H1 (cell line): ENCODE results near the gene RELCH.

Experiments used
- BACH1 ChIP-seq: IDR thresholded peaks from 2 replicates; pipeline ENCODE4 v1.6.1; 2012; ENCODE audit warnings: low read length, improper control_type of control experiment
- CHD2 ChIP-seq: IDR thresholded peaks from 2 replicates; pipeline ENCODE4 v1.6.1; 2012; ENCODE audit warnings: low read length, improper control_type of control experiment
- EP300 ChIP-seq, 2 experiments: IDR thresholded peaks; 1 replicate in 1 of 2; 2 replicates in 1 of 2; pipeline ENCODE4 v1.6.1; 2011 to 2012; ENCODE audit warnings: low read depth in 2 of 2, low read length in 2 of 2, mild to moderate bottlenecking in 2 of 2, borderline replicate concordance in 1 of 2, inconsistent platforms in 1 of 2, moderate library complexity in 1 of 2
- EZH2 ChIP-seq: fragments of 200-600 bp; sonication (generic); IDR thresholded peaks from 2 replicates; pipeline ENCODE4 v1.7.1; 2012; ENCODE audit warnings: low read depth, mild to moderate bottlenecking, moderate library complexity, low read length, inconsistent platforms; ENCODE audit not compliant: severe bottlenecking
- POLR2A ChIP-seq, 2 experiments: IDR thresholded peaks; 1 replicate in 1 of 2; 2 replicates in 1 of 2; pipeline ENCODE4 v1.6.1; 2011; ENCODE audit warnings: low read depth in 2 of 2, low read length in 2 of 2, mild to moderate bottlenecking in 2 of 2; ENCODE audit errors: control extremely low read depth in 1 of 2
- POLR2AphosphoS5 ChIP-seq: IDR thresholded peaks from 2 replicates; pipeline ENCODE4 v1.6.1; 2011; ENCODE audit warnings: low read depth, low read length
- RBBP5 ChIP-seq: IDR thresholded peaks from 2 replicates; pipeline ENCODE4 v1.7.1; 2012; ENCODE audit warnings: low read depth, mild to moderate bottlenecking, inconsistent platforms, low read length, moderate library complexity, borderline replicate concordance
- SP2 ChIP-seq: IDR thresholded peaks from 2 replicates; pipeline ENCODE4 v1.6.1; 2012; ENCODE audit warnings: mild to moderate bottlenecking, low read length, inconsistent platforms
- TAF1 ChIP-seq: IDR thresholded peaks from 2 replicates; pipeline ENCODE4 v1.6.1; 2011; ENCODE audit warnings: mild to moderate bottlenecking, low read depth, low read length
- TEAD4 ChIP-seq: IDR thresholded peaks from 2 replicates; pipeline ENCODE4 v1.6.1; 2012; ENCODE audit warnings: low read depth, low read length, inconsistent platforms, mixed read lengths
- TF ChIP-seq, protein P1 (sequence below), 3 experiments: IDR thresholded peaks; 1 replicate in 2 of 3; 2 replicates in 1 of 3; pipeline versions ENCODE4 v1.5.1 to v1.6.1; 2011; ENCODE audit warnings: low read length in 3 of 3, mild to moderate bottlenecking in 3 of 3, inconsistent platforms in 2 of 3, low read depth in 1 of 3, moderate library complexity in 1 of 3; ENCODE audit not compliant: insufficient read depth in 1 of 3; ENCODE audit errors: control extremely low read depth in 1 of 3
- TF ChIP-seq, protein P2 (sequence below): IDR thresholded peaks from 2 replicates; pipeline ENCODE4 v1.6.1; 2012; ENCODE audit warnings: low read length, inconsistent platforms
- TF ChIP-seq, protein P3 (sequence below): IDR thresholded peaks from 2 replicates; pipeline ENCODE4 v1.6.1; 2012; ENCODE audit warnings: inconsistent platforms
- TF ChIP-seq, protein P4 (sequence below): IDR thresholded peaks from 2 replicates; pipeline ENCODE4 v1.6.1; 2011; ENCODE audit warnings: low read length, improper control_type of control experiment

DNA sequence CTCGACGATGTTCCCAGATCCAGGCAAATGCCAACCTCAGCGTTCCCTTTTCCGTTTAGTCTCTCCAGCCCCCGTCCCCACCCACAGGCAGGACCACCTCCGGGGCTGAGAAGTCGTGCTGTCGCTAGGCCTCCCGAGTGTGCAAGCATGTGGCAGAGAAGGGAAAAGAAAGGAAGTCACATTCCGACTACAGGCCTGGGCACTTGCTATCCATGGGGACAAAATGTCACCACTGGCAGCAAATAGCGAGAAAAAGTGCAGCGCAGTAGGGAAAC, 619 bp upstream of the RELCH start:
- TF ChIP-seq, protein P1, sequence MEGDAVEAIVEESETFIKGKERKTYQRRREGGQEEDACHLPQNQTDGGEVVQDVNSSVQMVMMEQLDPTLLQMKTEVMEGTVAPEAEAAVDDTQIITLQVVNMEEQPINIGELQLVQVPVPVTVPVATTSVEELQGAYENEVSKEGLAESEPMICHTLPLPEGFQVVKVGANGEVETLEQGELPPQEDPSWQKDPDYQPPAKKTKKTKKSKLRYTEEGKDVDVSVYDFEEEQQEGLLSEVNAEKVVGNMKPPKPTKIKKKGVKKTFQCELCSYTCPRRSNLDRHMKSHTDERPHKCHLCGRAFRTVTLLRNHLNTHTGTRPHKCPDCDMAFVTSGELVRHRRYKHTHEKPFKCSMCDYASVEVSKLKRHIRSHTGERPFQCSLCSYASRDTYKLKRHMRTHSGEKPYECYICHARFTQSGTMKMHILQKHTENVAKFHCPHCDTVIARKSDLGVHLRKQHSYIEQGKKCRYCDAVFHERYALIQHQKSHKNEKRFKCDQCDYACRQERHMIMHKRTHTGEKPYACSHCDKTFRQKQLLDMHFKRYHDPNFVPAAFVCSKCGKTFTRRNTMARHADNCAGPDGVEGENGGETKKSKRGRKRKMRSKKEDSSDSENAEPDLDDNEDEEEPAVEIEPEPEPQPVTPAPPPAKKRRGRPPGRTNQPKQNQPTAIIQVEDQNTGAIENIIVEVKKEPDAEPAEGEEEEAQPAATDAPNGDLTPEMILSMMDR (IDR thresholded peaks at IDR 0.05; ENCODE audit: control extremely low read depth in 1 of 3, insufficient read depth in 1 of 3, low read depth in 1 of 3, low read length in 3 of 3), result no peak
- TF ChIP-seq BACH1 (no peak; the same call in 1 of the 2 replicates), POLR2AphosphoS5 (no peak), CHD2 (no peak), POLR2A (IDR thresholded peaks at IDR 0.05; ENCODE audit: control extremely low read depth in 1 of 2, low read depth in 2 of 2, low read length in 2 of 2) (no peak), RBBP5 (no peak), SP2 (no peak), EP300 (IDR thresholded peaks at IDR 0.05; ENCODE audit: borderline replicate concordance in 1 of 2, low read depth in 2 of 2, low read length in 2 of 2) (no peak), TAF1 (no peak), TEAD4 (no peak), EZH2 (no peak)
- TF ChIP-seq, protein P2, sequence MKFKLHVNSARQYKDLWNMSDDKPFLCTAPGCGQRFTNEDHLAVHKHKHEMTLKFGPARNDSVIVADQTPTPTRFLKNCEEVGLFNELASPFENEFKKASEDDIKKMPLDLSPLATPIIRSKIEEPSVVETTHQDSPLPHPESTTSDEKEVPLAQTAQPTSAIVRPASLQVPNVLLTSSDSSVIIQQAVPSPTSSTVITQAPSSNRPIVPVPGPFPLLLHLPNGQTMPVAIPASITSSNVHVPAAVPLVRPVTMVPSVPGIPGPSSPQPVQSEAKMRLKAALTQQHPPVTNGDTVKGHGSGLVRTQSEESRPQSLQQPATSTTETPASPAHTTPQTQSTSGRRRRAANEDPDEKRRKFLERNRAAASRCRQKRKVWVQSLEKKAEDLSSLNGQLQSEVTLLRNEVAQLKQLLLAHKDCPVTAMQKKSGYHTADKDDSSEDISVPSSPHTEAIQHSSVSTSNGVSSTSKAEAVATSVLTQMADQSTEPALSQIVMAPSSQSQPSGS, result no peak; the same call in 1 of the 2 replicates
- TF ChIP-seq, protein P3, sequence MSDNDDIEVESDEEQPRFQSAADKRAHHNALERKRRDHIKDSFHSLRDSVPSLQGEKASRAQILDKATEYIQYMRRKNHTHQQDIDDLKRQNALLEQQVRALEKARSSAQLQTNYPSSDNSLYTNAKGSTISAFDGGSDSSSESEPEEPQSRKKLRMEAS, result peak; percentile 45; the same call in 1 of the 2 replicates
- TF ChIP-seq, protein P4, sequence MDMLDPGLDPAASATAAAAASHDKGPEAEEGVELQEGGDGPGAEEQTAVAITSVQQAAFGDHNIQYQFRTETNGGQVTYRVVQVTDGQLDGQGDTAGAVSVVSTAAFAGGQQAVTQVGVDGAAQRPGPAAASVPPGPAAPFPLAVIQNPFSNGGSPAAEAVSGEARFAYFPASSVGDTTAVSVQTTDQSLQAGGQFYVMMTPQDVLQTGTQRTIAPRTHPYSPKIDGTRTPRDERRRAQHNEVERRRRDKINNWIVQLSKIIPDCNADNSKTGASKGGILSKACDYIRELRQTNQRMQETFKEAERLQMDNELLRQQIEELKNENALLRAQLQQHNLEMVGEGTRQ, result no peak
